Measurements from ENCODE around the gene ACSL6.

The ACSL6 gene

GRCh38 chr5:132055808-132056609, 44.6 kb upstream of the ACSL6 start:
- Histone ChIP-seq H3K27me3 (no peaks in the 10 kb centered on the region), H3K9ac (no peak overlapping the region), H3K36me3 (no peaks in the 10 kb centered on the region), H3K9me3 (no peaks in the 10 kb centered on the region), H3K4me2 (peak overlapping the region; percentile 72), H3K4me1 (peaks cover 51% of the 10 kb centered on the region), H3K4me3 (no peak overlapping the region), H4K20me1 (no peaks in the 10 kb centered on the region), H3K27ac (peak overlapping the region; percentile 18; the same call in 1 of the 2 replicates)
- no peak for TF ChIP-seq Cebpa-rat (IDR thresholded peaks at IDR 0.05)

- peaks cover 46% of the 10 kb centered on the region for H3K4me1 ChIP-seq
- no peaks in the 10 kb centered on the region for H4K20me1 ChIP-seq
- H3K9me3 ChIP-seq: no peaks in the 10 kb centered on the region
- no peaks in the 10 kb centered on the region for H3K36me3 ChIP-seq
- no peak for TF ChIP-seq Cebpa-rat (IDR thresholded peaks at IDR 0.05)
- no peak overlapping the region for H3K4me3 ChIP-seq
- H3K27me3 ChIP-seq: no peaks in the 10 kb centered on the region
- no peak overlapping the region for H3K9ac ChIP-seq
- peak overlapping the region; percentile 72 for H3K4me2 ChIP-seq
- H3K27ac ChIP-seq: no peak overlapping the region
Observed at GRCh38 chr5:132055441-132055807, 44.0 kb upstream of the ACSL6 start.

- Histone ChIP-seq H3K4me1 (peaks cover 40% of the 10 kb centered on the region), H4K20me1 (no peaks in the 10 kb centered on the region), H3K27me3 (no peaks in the 10 kb centered on the region), H3K9me3 (no peaks in the 10 kb centered on the region), H3K36me3 (no peaks in the 10 kb centered on the region), H3K9ac (no peak overlapping the region), H3K27ac (no peak overlapping the region), H3K4me2 (no peak overlapping the region), H3K4me3 (no peak overlapping the region)
- no peak for TF ChIP-seq Cebpa-rat (IDR thresholded peaks at IDR 0.05)
Observed at GRCh38 chr5:132054697-132055440, 43.4 kb upstream of the ACSL6 start.

- Histone ChIP-seq H4K20me1 (no peaks in the 10 kb centered on the region), H3K4me3 (no peak overlapping the region), H3K27me3 (no peaks in the 10 kb centered on the region), H3K36me3 (no peaks in the 10 kb centered on the region), H3K9ac (no peak overlapping the region), H3K4me1 (peaks cover 33% of the 10 kb centered on the region), H3K4me2 (no peak overlapping the region), H3K27ac (no peak overlapping the region), H3K9me3 (no peaks in the 10 kb centered on the region)
- TF ChIP-seq Cebpa-rat (IDR thresholded peaks at IDR 0.05): no peak
Observed at GRCh38 chr5:132054031-132054696, 42.7 kb upstream of the ACSL6 start.

GRCh38 chr5:132053483-132053882, 42.0 kb upstream of the ACSL6 start:
- Histone ChIP-seq H3K4me3 (no peak overlapping the region), H3K9ac (no peak overlapping the region), H3K9me3 (no peaks in the 10 kb centered on the region), H3K4me1 (peaks cover 29% of the 10 kb centered on the region), H3K36me3 (no peaks in the 10 kb centered on the region), H3K27me3 (no peaks in the 10 kb centered on the region), H3K4me2 (no peak overlapping the region), H3K27ac (no peak overlapping the region), H4K20me1 (no peaks in the 10 kb centered on the region)
- TF ChIP-seq Cebpa-rat (IDR thresholded peaks at IDR 0.05): no peak

- H4K20me1 ChIP-seq: no peaks in the 10 kb centered on the region
- H3K4me3 ChIP-seq: no peak overlapping the region
- H3K4me2 ChIP-seq: no peak overlapping the region
- H3K27ac ChIP-seq: no peak overlapping the region
- no peaks in the 10 kb centered on the region for H3K36me3 ChIP-seq
- no peaks in the 10 kb centered on the region for H3K9me3 ChIP-seq
- no peaks in the 10 kb centered on the region for H3K27me3 ChIP-seq
- no peak overlapping the region for H3K9ac ChIP-seq
- H3K4me1 ChIP-seq: peaks cover 23% of the 10 kb centered on the region
- TF ChIP-seq Cebpa-rat (IDR thresholded peaks at IDR 0.05): no peak
Observed at GRCh38 chr5:132052520-132052919, 41.1 kb upstream of the ACSL6 start.

- no peaks in the 10 kb centered on the region for H3K27me3 ChIP-seq
- TF ChIP-seq Cebpa-rat (IDR thresholded peaks at IDR 0.05): no peak
- H3K4me1 ChIP-seq: peaks cover 7% of the 10 kb centered on the region
- H4K20me1 ChIP-seq: no peaks in the 10 kb centered on the region
- H3K4me3 ChIP-seq: no peak overlapping the region
- H3K4me2 ChIP-seq: no peak overlapping the region
- H3K9ac ChIP-seq: no peak overlapping the region
- no peak overlapping the region for H3K27ac ChIP-seq
- H3K36me3 ChIP-seq: no peaks in the 10 kb centered on the region
- no peaks in the 10 kb centered on the region for H3K9me3 ChIP-seq
Observed at GRCh38 chr5:132050661-132051552, 39.4 kb upstream of the ACSL6 start.

- TF ChIP-seq Cebpa-rat (IDR thresholded peaks at IDR 0.05): no peak
- Histone ChIP-seq H3K4me2 (no peak overlapping the region), H3K9ac (no peak overlapping the region), H3K36me3 (no peaks in the 10 kb centered on the region), H3K9me3 (no peaks in the 10 kb centered on the region), H3K4me3 (no peak overlapping the region), H3K27ac (no peak overlapping the region), H3K4me1 (no peaks in the 10 kb centered on the region; the same call in 1 of the 2 replicates), H4K20me1 (no peaks in the 10 kb centered on the region), H3K27me3 (no peaks in the 10 kb centered on the region)
Observed at GRCh38 chr5:132050136-132050535, 38.7 kb upstream of the ACSL6 start.

- H3K36me3 ChIP-seq: no peaks in the 10 kb centered on the region
- no peak for TF ChIP-seq Cebpa-rat (IDR thresholded peaks at IDR 0.05)
- H3K4me1 ChIP-seq: no peaks in the 10 kb centered on the region
- no peaks in the 10 kb centered on the region for H3K9me3 ChIP-seq
- H3K27me3 ChIP-seq: no peaks in the 10 kb centered on the region
- no peaks in the 10 kb centered on the region for H4K20me1 ChIP-seq
- H3K4me3 ChIP-seq: no peak overlapping the region
- H3K27ac ChIP-seq: no peak overlapping the region
- H3K4me2 ChIP-seq: no peak overlapping the region
- H3K9ac ChIP-seq: no peak overlapping the region
Observed at GRCh38 chr5:132049559-132049958, 38.1 kb upstream of the ACSL6 start.

Data from BLaER1 (cell line).